ENCODE measurements around the gene ABCD1.
"Not testable (repeated sequence)": the region's sequence is repeated elsewhere in the genome, so short reads cannot be mapped to it uniquely, and the experiment has no call there.

- not testable (repeated sequence) for TF ChIP-seq CTCF, POLR2A (IDR thresholded peaks at IDR 0.05)
These were observed 33.4 kb upstream of the ABCD1 start for GRCh38 chrX:153691032-153691827.

Measured in uterus (tissue), 2 donors.